SK-N-SH (cell line): Measurements from ENCODE around the gene PIK3R2. TPM values are rescaled to one million over a fixed set of nuclear protein-coding genes. Genes with fewer than 3 reads are reported as not detected.

ENCODE experiments used
- CTCF ChIA-PET: fragments of 300-600, 350-600 bp; formaldehyde crosslinking; extraction: SDS; loops from one replicate; lab custom pipeline; 2021; lab: Yijun Ruan, JAX
- POLR2A ChIA-PET: fragments of 350-600 bp; sonication (Branson Sonifier 250); formaldehyde crosslinking; extraction: SDS; loops from one replicate; lab custom pipeline; 2020; ENCODE audit warnings: antibody characterized with exemption, inconsistent platforms; lab: Yijun Ruan, JAX
- DNase-seq: peaks from one replicate; pipeline ENCODE4 v3.0.0; 2012
- H2AFZ ChIP-seq: fragments of 200-600 bp; sonication (generic); 2 replicates; pipeline ENCODE4 v1.8.1; 2016; ENCODE audit warnings: antibody characterized with exemption, mild to moderate bottlenecking, low read depth
- H3F3A ChIP-seq: fragments of 200-600 bp; sonication (generic); replicated peaks from 2 replicates; pipeline ENCODE3; 2016; ENCODE audit warnings: antibody characterized with exemption, mild to moderate bottlenecking; ENCODE audit not compliant: insufficient read depth
- H3K27ac ChIP-seq, 2 experiments: fragments of 200-500 bp in 1 of 2; fragments of 200-600 bp in 1 of 2; sonication (Bioruptor generic) in 1 of 2; sonication (generic), shearing (Covaris generic) in 1 of 2; 2 replicates each; pipeline versions ENCODE4 v1.5.1 to v1.6.1; 2014 to 2016; ENCODE audit warnings: low read depth in 2 of 2, inconsistent platforms in 1 of 2, low read length in 1 of 2, mild to moderate bottlenecking in 1 of 2, mixed read lengths in 1 of 2
- H3K27me3 ChIP-seq: fragments of 200-600 bp; sonication (generic), shearing (Covaris generic); 2 replicates; pipeline ENCODE4 v1.6.1; 2016; ENCODE audit warnings: mixed run types; ENCODE audit not compliant: insufficient read depth
- H3K36me3 ChIP-seq, 2 experiments: fragments of 200-500 bp in 1 of 2; fragments of 200-600 bp in 1 of 2; sonication (Bioruptor generic) in 1 of 2; sonication (generic) in 1 of 2; replicated peaks in 1 of 2; 2 replicates each; pipeline versions ENCODE3 to v1.5.1; 2014 to 2016; ENCODE audit warnings: low read length in 1 of 2, mild to moderate bottlenecking in 1 of 2; ENCODE audit not compliant: insufficient read depth in 2 of 2, control insufficient read depth in 1 of 2
- H3K4me1 ChIP-seq, 2 experiments: fragments of 200-500 bp in 1 of 2; fragments of 200-600 bp in 1 of 2; sonication (Bioruptor generic) in 1 of 2; sonication (generic), shearing (Covaris generic) in 1 of 2; 2 replicates each; pipeline versions ENCODE4 v1.5.1 to v1.6.1; 2014 to 2016; ENCODE audit warnings: low read depth in 1 of 2, low read length in 1 of 2, mixed run types in 1 of 2; ENCODE audit not compliant: insufficient read depth in 2 of 2, control insufficient read depth in 1 of 2
- H3K4me2 ChIP-seq: fragments of 200-600 bp; sonication (generic), shearing (Covaris generic); 2 replicates; pipeline ENCODE4 v1.6.1; 2017; ENCODE audit warnings: mixed run types
- H3K4me3 ChIP-seq, 2 experiments: fragments of 200-500 bp in 1 of 2; fragments of 200-600 bp in 1 of 2; sonication (Bioruptor generic) in 1 of 2; sonication (generic), shearing (Covaris generic) in 1 of 2; 2 replicates each; pipeline versions ENCODE4 v1.5.1 to v1.8.1; 2014 to 2016; ENCODE audit warnings: low read depth in 2 of 2, inconsistent platforms in 1 of 2, low read length in 1 of 2, mild to moderate bottlenecking in 1 of 2, mixed read lengths in 1 of 2, moderate library complexity in 1 of 2
- H3K79me2 ChIP-seq: fragments of 200-600 bp; sonication (generic); 2 replicates; pipeline ENCODE4 v1.8.1; 2017; ENCODE audit warnings: mild to moderate bottlenecking; ENCODE audit not compliant: insufficient read depth
- H3K9ac ChIP-seq: fragments of 200-600 bp; sonication (generic); 2 replicates; pipeline ENCODE4 v1.6.1; 2017; ENCODE audit warnings: mixed run types
- H3K9me2 ChIP-seq: fragments of 200-600 bp; sonication (generic); 2 replicates; pipeline ENCODE4 v1.6.1; 2017; ENCODE audit warnings: mixed run types
- H3K9me3 ChIP-seq: fragments of 200-600 bp; sonication (generic); 2 replicates; pipeline ENCODE4 v1.6.1; 2017; ENCODE audit warnings: mixed run types, mild to moderate bottlenecking, moderate library complexity
- H4K20me1 ChIP-seq: fragments of 200-600 bp; sonication (generic); 2 replicates; pipeline ENCODE4 v1.6.1; 2017; ENCODE audit warnings: mild to moderate bottlenecking, mixed run types; ENCODE audit not compliant: insufficient read depth
- ELF1 ChIP-seq: IDR thresholded peaks from 2 replicates; pipeline ENCODE4 v1.4.0; 2012
- EP300 ChIP-seq, 2 experiments: IDR thresholded peaks; 2 replicates each; pipeline versions ENCODE4 v1.4.0 to v1.6.1; 2012; ENCODE audit warnings: borderline replicate concordance in 1 of 2, low read depth in 1 of 2, low read length in 1 of 2
- FOXJ3 ChIP-seq: sonication (generic); formaldehyde crosslinking; IDR thresholded peaks from 2 replicates; pipeline ENCODE4 v1.5.1; 2020; ENCODE audit warnings: mild to moderate bottlenecking, missing genetic modification reagents
- JUND ChIP-seq: IDR thresholded peaks from 2 replicates; pipeline ENCODE4 v1.4.0; 2012
- MEF2A ChIP-seq: IDR thresholded peaks from 2 replicates; pipeline ENCODE4 v1.4.0; 2012; ENCODE audit warnings: low read depth, borderline replicate concordance
- RAD21 ChIP-seq: IDR thresholded peaks from 2 replicates; pipeline ENCODE4 v1.6.1; 2012; ENCODE audit warnings: mild to moderate bottlenecking, low read length
- RXRA ChIP-seq: IDR thresholded peaks from 2 replicates; pipeline ENCODE4 v1.4.0; 2012; ENCODE audit warnings: low read depth, mild to moderate bottlenecking, borderline replicate concordance
- SIN3A ChIP-seq: IDR thresholded peaks from 2 replicates; pipeline ENCODE4 v1.6.1; 2012; ENCODE audit warnings: low read depth, mild to moderate bottlenecking, low read length, moderate library complexity, borderline replicate concordance
- SMC3 ChIP-seq: IDR thresholded peaks from 2 replicates; pipeline ENCODE4 v1.6.1; 2012; ENCODE audit warnings: low read depth, low read length, improper control_type of control experiment
- TAF1 ChIP-seq: IDR thresholded peaks from 2 replicates; pipeline ENCODE4 v1.6.1; 2012; ENCODE audit warnings: low read depth, mild to moderate bottlenecking, low read length, moderate library complexity, borderline replicate concordance
- TCF12 ChIP-seq: IDR thresholded peaks from 2 replicates; pipeline ENCODE4 v1.4.0; 2012
- TEAD4 ChIP-seq: IDR thresholded peaks from 2 replicates; pipeline ENCODE4 v1.4.0; 2012; ENCODE audit warnings: mild to moderate bottlenecking, borderline replicate concordance; ENCODE audit not compliant: insufficient read depth
- WGBS: methylation state at CpG from one replicate; pipeline ENCODE4 v1.1.6; 2017; ENCODE audit warnings: low lambda C conversion rate; 5-methylcytosine and 5-hydroxymethylcytosine counted together
- polyA plus RNA-seq, 3 experiments: library from polyadenylated mRNA; depleted of rRNA; stranded (reverse); fragments of >200 nt; gene quantifications; 2 replicates each; pipeline ENCODE4 v1.2.3, GENCODE V29; 2012
- TF ChIP-seq, protein P1 (sequence below): fragments of 200-600 bp; sonication (generic); IDR thresholded peaks from 2 replicates; pipeline ENCODE4 v1.6.1; 2017; ENCODE audit warnings: antibody characterized with exemption, mild to moderate bottlenecking, moderate library complexity
- TF ChIP-seq, protein P2 (sequence below): IDR thresholded peaks from 2 replicates; pipeline ENCODE4 v1.4.0; 2012; ENCODE audit warnings: low read depth, borderline replicate concordance
- TF ChIP-seq, protein P3 (sequence below): fragments of 150-350 bp; IDR thresholded peaks from 2 replicates; pipeline ENCODE4 v1.6.1; 2017; ENCODE audit warnings: antibody characterized with exemption, low read length, low read depth, borderline replicate concordance

The PIK3R2 gene
- polyA plus RNA-seq, 1 of the 3 experiments (the other 2 are of a cell fraction), result 36.6 TPM

DNA sequence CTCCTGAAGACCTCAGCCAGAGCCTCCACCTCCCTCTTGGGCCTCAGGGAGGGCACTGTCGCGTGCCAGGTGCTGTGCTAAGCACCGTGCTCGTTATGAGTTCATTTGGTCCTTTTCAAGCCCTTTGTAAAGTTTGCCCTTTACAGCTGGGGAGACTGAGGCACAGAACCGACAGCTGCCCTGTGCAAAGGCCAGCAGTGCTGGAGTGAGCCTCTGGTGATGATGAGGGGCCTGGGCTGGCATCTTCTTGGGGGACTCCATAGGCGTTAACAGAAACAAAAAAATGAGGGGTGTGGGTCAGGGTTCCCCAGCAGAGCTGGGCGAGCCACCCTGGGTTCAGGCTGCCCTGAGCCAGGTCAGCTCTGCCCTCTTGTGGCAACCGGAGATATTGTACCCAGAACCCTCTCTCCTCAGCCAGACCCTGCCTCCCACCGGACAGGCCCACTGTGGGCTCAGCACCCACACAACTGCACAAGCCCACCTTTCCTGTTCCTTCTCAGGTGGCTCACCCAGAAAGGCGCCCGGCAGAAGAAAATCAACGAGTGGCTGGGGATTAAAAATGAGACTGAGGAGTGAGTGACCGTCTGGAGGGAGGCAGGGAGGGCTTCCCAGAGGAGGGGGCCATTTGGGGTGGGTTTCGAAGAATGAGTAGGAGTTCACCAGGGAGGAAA is 15.1 kb downstream of the PIK3R2 start:
- peak; percentile 94 for DNase-seq
- Histone ChIP-seq H3K9me3 (no peaks in the 10 kb centered on the region), H2AFZ (no peak overlapping the region), H3K4me1 (no peaks in the 10 kb centered on the region; a peak in 1 of 4 replicates), H3K79me2 (no peaks in the 10 kb centered on the region), H3F3A (peaks cover 13% of the 10 kb centered on the region), H3K27me3 (no peaks in the 10 kb centered on the region), H4K20me1 (no peaks in the 10 kb centered on the region)
- ChIA-PET POLR2A (interaction anchor here (0.6 to 1.7 kb wide), 3 partner anchors 55 to 103 kb away, joined by 3 to 4 read pairs (median 3); no protein-coding TSS in a partner anchor), CTCF (interaction anchor here (0.6 to 9.4 kb wide), 21 partner anchors 9 to 746 kb away, joined by 3 to 78 read pairs (median 4); partner anchors contain the start of gene PIK3R2)
- TF ChIP-seq MEF2A (no peak), RAD21 (peak; percentile 77), SMC3 (peak; percentile 51)
- TF ChIP-seq, protein P1, sequence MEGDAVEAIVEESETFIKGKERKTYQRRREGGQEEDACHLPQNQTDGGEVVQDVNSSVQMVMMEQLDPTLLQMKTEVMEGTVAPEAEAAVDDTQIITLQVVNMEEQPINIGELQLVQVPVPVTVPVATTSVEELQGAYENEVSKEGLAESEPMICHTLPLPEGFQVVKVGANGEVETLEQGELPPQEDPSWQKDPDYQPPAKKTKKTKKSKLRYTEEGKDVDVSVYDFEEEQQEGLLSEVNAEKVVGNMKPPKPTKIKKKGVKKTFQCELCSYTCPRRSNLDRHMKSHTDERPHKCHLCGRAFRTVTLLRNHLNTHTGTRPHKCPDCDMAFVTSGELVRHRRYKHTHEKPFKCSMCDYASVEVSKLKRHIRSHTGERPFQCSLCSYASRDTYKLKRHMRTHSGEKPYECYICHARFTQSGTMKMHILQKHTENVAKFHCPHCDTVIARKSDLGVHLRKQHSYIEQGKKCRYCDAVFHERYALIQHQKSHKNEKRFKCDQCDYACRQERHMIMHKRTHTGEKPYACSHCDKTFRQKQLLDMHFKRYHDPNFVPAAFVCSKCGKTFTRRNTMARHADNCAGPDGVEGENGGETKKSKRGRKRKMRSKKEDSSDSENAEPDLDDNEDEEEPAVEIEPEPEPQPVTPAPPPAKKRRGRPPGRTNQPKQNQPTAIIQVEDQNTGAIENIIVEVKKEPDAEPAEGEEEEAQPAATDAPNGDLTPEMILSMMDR, result peak; percentile 70
- TF ChIP-seq, all 33 proteins: peak for 3
- WGBS, result 61% methylated on average over 14 of the region's 14 CpGs
- H3K4me2 ChIP-seq, result no peak overlapping the region
- H3K36me3 ChIP-seq, result peaks cover 28 to 30% of the 10 kb centered on the region in 2 experiments
- H3K9me2 ChIP-seq, result no peaks in the 10 kb centered on the region
- no peak overlapping the region for H3K27ac ChIP-seq
- no peak overlapping the region for H3K4me3 ChIP-seq
- no peak overlapping the region for H3K9ac ChIP-seq

DNA sequence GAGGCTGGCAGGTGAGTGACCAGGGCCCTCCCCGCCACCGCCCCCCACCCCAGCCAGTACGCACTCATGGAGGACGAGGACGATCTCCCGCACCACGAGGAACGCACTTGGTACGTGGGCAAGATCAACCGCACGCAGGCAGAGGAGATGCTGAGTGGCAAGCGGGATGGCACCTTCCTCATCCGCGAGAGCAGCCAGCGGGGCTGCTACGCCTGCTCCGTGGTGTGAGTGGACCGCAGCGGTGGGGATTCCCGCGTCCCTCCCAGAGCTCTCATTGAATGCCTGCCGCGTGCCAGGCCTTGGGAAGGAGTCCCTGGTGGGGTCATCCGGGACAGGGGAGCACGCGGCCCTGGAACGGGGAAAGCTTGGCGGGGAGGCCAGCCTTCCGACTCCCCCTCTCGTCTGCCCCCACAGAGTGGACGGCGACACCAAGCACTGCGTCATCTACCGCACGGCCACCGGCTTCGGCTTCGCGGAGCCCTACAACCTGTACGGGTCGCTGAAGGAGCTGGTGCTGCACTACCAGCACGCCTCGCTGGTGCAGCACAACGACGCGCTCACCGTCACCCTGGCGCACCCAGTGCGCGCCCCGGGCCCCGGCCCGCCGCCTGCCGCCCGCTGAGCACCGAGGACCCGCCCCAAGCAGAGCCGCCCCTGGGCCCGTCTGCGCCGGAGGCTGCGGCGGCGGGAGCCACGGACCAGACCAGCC is 15.9 kb downstream of the PIK3R2 start:
- TF ChIP-seq EP300 (IDR thresholded peaks at IDR 0.05; ENCODE audit: borderline replicate concordance in 1 of 2, low read depth in 1 of 2, low read length in 1 of 2) (no peak), RXRA (no peak), TAF1 (no peak), RAD21 (no peak), SMC3 (no peak), JUND (no peak), MEF2A (no peak), FOXJ3 (CRISPR knock-in tag) (no peak), ELF1 (no peak), TEAD4 (no peak), TCF12 (no peak), SIN3A (no peak)
- TF ChIP-seq, protein P2, sequence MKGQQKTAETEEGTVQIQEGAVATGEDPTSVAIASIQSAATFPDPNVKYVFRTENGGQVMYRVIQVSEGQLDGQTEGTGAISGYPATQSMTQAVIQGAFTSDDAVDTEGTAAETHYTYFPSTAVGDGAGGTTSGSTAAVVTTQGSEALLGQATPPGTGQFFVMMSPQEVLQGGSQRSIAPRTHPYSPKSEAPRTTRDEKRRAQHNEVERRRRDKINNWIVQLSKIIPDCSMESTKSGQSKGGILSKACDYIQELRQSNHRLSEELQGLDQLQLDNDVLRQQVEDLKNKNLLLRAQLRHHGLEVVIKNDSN, result no peak
- TF ChIP-seq, protein P3, sequence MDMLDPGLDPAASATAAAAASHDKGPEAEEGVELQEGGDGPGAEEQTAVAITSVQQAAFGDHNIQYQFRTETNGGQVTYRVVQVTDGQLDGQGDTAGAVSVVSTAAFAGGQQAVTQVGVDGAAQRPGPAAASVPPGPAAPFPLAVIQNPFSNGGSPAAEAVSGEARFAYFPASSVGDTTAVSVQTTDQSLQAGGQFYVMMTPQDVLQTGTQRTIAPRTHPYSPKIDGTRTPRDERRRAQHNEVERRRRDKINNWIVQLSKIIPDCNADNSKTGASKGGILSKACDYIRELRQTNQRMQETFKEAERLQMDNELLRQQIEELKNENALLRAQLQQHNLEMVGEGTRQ, result no peak
- Histone ChIP-seq H3K4me2 (no peak overlapping the region), H3K27ac (no peak overlapping the region), H4K20me1 (no peaks in the 10 kb centered on the region), H3K27me3 (no peaks in the 10 kb centered on the region), H3K9me3 (no peaks in the 10 kb centered on the region), H3K4me1 (peaks cover 0 to 4% of the 10 kb centered on the region in 2 experiments; a peak in 1 of 4 replicates), H3K36me3 (peaks cover 25 to 26% of the 10 kb centered on the region in 2 experiments), H3F3A (peaks cover 13% of the 10 kb centered on the region), H3K79me2 (no peaks in the 10 kb centered on the region), H3K9me2 (no peaks in the 10 kb centered on the region), H3K9ac (no peak overlapping the region), H3K4me3 (no peak overlapping the region), H2AFZ (no peak overlapping the region)
- ChIA-PET CTCF (interaction anchor here (0.9 to 9.4 kb wide), 15 partner anchors 8 to 162 kb away, joined by 3 to 78 read pairs (median 4); partner anchors contain the start of gene PIK3R2), POLR2A (interaction anchor here (0.6 to 1.7 kb wide), 2 partner anchors 56 to 59 kb away, joined by 3 to 4 read pairs; no protein-coding TSS in a partner anchor)
- WGBS, result 96% methylated on average over 23 of the region's 66 CpGs
- DNase-seq, result peak; percentile 29
